NCI-H1092 (cell line): ENCODE measurements around the gene DDAH1.

Experiments used
- DNase-seq: peaks from one replicate; lab custom pipeline; 2025; lab: John Stamatoyannopoulos, UW

Gene DDAH1

DNA sequence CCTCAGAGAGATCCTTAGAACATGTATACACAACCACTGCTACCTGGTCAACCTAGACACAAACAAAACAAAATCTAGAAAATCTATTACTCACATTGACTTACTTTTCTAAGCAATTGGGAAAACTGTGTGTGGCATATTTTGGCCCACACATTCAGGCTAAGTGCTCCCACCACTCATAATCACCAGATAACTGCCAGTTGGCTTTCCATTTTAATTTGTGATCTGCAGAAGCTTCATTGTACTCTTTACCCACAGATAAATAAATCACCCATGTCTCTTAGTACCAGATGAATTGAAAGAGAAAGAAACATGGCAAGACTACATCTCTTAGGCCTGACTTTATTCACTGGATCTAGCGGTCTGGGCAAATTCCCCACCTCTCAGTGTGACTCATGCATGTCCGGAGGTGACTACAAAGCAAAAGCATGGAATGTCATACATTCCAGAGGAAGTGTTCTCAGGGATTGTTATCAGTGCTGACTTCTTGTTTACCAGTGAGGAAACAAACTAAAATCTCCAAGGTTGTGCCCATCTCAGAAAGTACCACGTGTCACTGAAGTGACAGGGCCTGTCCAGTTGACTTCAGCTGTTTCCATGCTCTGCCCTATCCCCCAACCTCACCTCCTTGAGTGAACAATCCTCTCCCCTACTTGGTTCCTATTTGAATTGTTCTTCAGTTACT is 136.1 kb downstream of the DDAH1 start:
- DNase-seq = no peak

DNA sequence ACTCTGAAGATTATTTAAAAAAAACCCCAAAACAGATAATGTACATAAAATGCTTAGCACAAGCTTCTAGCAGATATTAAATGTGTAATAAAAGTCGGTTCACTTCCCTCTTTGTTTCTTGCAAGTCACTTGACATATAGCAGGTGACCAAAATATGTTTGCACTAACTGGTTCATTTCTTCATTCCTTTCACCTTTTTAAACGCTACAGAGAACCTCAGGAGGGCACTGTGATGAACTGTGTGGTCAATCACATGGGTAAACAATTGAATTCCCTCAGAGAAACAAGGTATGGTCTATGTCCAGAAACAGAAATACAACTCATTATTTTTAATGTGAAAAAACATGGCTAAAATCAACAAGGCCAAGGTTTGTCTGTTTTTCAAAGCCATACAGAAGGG is 137.2 kb downstream of the DDAH1 start:
- no peak for DNase-seq

DNA sequence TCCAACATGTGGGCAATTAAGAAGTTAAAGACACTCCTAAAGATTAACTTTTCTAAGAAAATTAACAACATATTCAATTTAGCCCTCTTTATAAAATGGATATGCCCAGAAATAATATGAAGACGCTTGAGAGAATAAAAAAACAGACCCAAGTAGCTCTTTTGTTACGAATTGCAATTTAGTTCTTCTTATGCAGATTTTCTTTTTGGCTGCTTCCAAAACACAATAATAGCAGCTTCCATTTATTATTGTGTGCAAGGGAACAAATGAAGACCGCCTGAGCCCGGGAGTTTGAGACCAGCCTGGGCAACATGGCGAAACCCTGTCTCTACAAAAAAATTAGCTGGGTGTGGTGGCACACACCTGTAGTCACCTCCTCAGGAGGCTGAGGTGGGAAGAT is 138.1 kb downstream of the DDAH1 start:
- DNase-seq = no peak

DNA sequence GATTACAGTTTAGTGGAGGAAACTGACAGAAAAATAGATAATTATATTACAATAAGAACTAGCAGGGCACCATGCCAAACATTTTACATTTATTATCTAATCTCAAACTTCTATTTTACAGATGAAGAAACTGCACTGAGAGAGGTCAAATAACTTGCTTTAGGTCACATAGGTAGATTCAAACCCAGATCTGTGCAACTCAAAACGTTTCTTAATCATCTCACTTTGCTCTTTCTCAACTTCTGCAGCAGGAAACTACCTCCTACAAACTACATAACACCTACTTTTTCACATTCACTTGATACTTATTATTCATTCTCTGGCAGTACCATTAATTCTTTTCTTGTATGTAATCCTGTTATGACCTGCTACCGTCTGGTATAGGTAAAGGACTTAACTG is 138.6 kb downstream of the DDAH1 start:
- no peak for DNase-seq

DNA sequence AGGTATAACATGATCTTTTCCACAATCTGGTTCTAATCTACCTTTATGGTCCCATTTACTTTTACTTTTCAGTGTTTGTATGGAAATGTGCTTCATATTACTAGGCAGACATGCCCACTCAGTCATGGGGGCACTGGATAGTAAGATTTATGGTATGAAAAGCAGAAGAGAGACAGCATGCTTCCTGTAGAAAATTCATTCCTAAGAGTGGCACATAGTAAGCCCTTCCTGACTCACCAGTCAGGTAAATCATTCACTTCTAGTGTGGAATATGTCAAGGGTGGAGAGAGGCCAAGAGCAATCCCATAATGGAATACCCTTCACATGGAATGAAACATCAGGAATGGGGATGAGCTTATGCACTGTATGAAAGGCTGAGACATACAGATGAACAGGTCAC is 139.0 kb downstream of the DDAH1 start:
- DNase-seq = no peak

DNA sequence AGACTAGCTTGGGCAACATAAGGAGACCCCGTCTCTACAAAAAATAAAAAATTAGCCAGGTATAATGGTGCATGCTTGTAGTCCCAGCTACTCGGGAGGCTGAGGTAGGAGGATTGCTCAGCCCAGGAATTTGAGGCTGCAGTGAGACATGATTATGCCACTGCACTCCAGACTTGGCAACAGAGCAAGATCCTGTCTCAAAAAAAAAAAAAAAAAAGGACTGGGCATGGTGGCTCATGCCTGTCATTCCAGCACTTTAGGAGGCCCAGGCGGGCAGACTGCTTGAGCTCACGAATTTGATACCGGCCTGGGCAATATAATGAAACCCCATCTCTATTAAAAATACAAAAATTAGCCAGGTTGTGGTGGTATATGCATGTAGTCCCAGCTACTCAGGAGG is 141.2 kb downstream of the DDAH1 start:
- no peak for DNase-seq

DNA sequence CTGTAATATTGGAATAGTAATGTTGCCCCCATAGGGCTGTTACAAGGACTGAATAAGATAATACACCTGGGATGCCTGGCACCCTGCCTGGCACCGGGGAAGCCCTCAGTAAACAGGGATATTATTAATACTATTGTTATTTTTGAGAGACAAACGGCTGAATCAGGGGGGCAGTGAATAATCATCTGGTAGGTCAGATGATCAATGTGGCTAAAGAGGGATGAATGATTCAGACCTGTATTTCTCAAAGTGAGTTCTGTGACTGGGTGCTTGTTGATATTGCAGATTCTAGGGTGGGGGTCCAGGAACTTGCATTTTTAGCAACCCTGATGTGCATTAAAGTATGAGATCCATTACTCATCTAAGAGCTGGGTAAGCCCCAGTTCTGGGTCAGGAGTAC is 142.3 kb downstream of the DDAH1 start:
- DNase-seq = no peak

DNA sequence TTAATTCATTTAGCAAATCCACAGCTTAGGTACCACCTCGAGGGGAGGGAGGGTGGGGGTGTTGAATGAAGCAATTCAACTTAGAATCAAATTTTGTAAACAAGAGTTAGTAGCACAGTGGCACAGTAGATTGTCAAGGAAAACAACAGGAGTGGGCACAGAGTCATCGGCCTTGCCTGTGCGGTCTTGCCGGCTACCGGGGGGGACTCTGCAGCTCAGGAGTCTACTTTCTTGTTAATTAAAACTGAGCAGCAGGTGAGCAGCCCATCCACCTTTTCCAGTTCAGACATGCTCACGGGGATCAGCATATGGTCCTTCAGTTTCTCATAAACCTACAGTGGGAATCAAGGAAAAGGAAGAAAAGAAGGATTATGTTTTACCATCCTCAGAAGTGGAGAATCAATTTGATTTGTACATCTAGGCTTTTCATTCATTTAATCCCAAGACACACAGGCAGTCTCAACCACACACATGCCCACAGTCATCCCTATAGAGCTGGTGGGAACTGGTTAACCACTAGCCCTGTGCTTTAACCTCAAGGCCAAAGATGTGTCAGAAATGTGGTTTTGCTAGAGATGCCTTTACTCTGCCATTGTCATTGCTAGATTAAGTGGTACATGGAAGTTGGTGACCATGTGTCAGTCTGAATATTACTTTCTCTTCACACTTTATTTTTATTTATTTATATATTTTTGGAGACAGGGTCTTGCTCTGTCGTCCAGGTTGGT is 143.6 kb downstream of the DDAH1 start:
- DNase-seq = no peak

- DNase-seq = no peak
Measured at GRCh38 chr1:85320371-85321131, 144.4 kb downstream of the DDAH1 start.

- no peak for DNase-seq
Measured at GRCh38 chr1:85319931-85320330, 145.0 kb downstream of the DDAH1 start.

GRCh38 chr1:85319491-85319890 is 145.5 kb downstream of the DDAH1 start:
- DNase-seq = no peak

DNA sequence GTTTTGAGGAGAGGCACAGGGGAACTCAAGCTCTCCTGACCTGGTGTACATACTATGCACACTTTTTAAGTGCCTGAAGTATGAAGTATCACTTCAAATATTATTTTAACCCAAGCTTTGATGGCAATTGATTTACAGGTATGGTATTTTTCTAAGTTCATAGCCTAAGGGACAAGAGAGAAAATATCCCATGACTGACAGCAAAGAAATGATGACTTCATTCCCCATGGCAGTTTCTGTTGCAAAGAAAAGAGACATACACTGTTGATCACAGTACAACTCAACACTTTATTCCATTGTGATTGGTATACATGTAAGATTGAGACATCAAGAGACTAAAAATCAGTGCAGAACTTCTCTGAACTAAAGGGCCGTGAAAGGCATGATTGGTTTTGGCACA is 146.7 kb downstream of the DDAH1 start:
- no peak for DNase-seq

DNA sequence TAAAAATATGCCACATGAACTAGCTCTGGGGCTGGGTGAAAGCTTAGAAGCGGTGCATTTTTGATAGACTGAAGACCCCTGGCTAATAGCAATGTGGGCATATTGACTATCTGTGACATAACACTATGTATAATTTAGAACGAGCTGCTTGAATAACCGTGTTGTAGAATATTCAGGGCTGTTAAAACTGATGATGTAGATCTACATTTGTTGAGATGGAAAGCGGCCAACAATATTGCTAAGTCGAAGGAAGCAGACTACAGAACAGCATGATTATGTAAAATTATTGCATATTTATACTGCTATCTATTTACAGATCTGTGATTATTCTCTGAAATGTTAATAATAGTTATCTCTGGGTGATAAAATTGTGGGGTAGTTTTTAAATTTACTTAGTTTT is 147.4 kb downstream of the DDAH1 start:
- DNase-seq = no peak

GRCh38 chr1:85316321-85316720 is 148.6 kb downstream of the DDAH1 start:
- DNase-seq = no peak

- DNase-seq = no peak
Measured at GRCh38 chr1:85315789-85316188, 149.2 kb downstream of the DDAH1 start.

DNA sequence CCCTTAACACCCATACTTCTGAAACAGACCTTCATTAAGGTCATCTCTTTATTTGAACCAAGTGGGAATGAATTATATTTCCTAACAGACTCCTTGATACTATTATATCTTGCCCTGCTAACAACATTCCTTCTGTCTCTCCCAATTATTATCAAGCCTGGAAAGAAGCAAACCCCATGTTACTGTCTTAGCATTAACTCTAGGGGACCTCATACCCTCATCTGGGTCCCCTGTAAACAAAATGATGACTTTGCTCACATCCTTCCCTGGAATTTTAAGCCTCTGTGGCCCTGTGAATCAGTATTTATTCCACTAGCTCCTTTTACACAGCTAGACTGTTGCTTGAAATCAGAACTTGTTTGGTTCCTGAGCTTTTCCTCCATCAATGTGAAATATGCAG is 150.2 kb downstream of the DDAH1 start:
- no peak for DNase-seq

DNA sequence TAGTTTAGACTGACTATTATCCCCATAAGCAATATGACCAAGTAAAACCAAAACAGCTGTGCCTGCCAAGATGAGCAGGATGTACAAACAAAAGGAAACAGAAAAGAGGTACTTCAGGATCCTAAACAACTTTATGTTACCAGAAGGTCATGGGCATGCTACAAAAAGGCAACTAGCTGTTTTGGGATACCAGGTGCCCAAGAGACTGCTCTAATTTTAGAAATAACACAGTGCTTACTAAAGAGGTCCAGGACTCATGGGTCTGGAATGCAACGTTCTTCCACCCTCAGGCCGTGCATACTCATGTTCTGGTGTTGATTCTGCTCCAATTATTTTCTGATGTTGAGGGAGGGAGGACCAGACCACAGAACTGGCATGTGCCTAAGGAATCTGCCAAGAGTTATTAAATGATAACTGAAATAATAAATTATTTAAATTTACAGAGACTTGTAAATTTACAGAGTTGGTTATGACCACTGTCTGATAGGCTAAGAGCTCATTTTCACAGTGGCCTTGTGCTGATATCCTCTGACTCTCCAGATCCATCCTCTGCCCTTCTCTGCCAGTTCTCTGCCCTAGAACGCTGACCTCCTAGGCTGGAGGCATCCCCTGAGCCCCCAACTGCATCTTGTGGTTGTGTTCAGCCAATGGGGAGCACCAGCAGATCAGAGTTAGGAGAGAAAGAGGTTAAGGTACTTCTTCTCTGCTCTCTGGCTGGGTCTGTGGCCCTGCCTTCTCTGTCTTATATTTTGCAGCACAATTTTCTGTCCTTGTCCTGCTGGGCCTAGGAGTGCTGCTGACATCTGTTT is 150.9 kb downstream of the DDAH1 start:
- no peak for DNase-seq

GRCh38 chr1:85311818-85312217 is 153.1 kb downstream of the DDAH1 start:
- no peak for DNase-seq

DNA sequence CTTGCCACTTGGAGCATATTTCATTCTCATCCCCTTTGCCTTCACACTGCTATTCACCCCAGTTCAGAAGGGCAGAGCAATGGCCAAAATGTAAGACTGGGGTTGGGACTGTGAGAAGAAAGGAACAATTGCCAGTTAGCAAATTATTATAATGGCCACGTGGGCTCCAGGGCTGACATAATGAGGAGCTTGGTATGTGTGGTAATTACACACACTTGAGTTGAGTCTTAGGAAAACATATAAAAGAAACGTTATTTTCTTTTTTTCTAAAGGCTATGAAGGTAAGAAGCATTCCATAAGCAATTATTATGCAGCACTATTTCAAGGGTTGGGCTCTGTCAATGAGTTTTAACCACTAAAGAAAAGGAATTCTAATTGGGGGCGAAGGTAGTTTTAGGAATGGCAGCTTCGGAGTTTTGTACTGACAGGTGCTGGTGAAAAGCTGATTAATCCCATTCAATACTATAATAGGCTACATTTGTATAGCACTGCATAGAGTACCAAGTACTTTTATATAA is 156.1 kb downstream of the DDAH1 start:
- no peak for DNase-seq

- DNase-seq = peak; percentile 80
Measured at GRCh38 chr1:85307987-85308832, 156.7 kb downstream of the DDAH1 start.

DNA sequence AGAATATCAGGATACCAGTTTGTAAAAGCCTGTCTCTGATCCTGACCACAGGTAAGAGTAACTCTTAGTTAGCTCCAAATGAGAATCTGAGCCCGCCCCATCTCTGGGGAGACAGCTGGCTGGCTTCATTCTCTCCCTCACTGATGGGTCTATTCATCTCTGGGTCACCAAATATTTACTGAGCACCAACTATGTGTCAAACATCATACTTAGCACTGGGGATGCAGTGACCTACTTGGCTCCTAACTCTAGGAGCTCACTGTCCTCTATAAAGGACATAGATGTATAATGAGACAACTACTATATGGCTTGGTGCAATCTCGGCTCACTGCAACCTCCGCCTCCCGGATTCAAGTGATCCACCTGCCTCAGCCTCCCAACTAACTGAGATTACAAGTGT is 158.7 kb downstream of the DDAH1 start:
- no peak for DNase-seq
